ENCODE measurements around the gene GPC5.

GPC5 gene

GRCh38 chr13:92029641-92030040 lies 631.2 kb downstream of the GPC5 start:
- no peak for DNase-seq
- H3K27ac Mint-ChIP-seq = no peak overlapping the region
- H3K27me3 Mint-ChIP-seq = no peaks in the 10 kb centered on the region
- CTCF ChIA-PET = no interaction called here
- no peaks in the 10 kb centered on the region for H3K4me1 Mint-ChIP-seq
- H3K36me3 Mint-ChIP-seq = no peaks in the 10 kb centered on the region
- no peak overlapping the region for H3K4me3 Mint-ChIP-seq
- no peaks in the 10 kb centered on the region for H3K9me3 Mint-ChIP-seq

- DNase-seq = no peak
- no peak overlapping the region for H3K4me3 Mint-ChIP-seq
- CTCF ChIA-PET = no interaction called here
- no peaks in the 10 kb centered on the region for H3K36me3 Mint-ChIP-seq
- no peaks in the 10 kb centered on the region for H3K4me1 Mint-ChIP-seq
- H3K27me3 Mint-ChIP-seq = no peaks in the 10 kb centered on the region
- no peak overlapping the region for H3K27ac Mint-ChIP-seq
- no peaks in the 10 kb centered on the region for H3K9me3 Mint-ChIP-seq
These were observed 640.5 kb downstream of the GPC5 start for GRCh38 chr13:92038905-92039304.

- Mint-ChIP-seq H3K36me3 (no peaks in the 10 kb centered on the region), H3K27me3 (no peaks in the 10 kb centered on the region), H3K27ac (no peak overlapping the region), H3K9me3 (no peaks in the 10 kb centered on the region), H3K4me3 (no peak overlapping the region), H3K4me1 (no peaks in the 10 kb centered on the region)
- CTCF ChIA-PET = no interaction called here
- no peak for DNase-seq
These were observed 644.1 kb downstream of the GPC5 start for GRCh38 chr13:92042522-92042921.

- no peaks in the 10 kb centered on the region for H3K4me1 Mint-ChIP-seq
- no peak for DNase-seq
- no peaks in the 10 kb centered on the region for H3K27me3 Mint-ChIP-seq
- H3K36me3 Mint-ChIP-seq = no peaks in the 10 kb centered on the region
- no peaks in the 10 kb centered on the region for H3K9me3 Mint-ChIP-seq
- CTCF ChIA-PET = no interaction called here
- no peak overlapping the region for H3K27ac Mint-ChIP-seq
- H3K4me3 Mint-ChIP-seq = no peak overlapping the region
These were observed 645.9 kb downstream of the GPC5 start for GRCh38 chr13:92044351-92044750.

- no peak for DNase-seq
- CTCF ChIA-PET = no interaction called here
- no peaks in the 10 kb centered on the region for H3K4me1 Mint-ChIP-seq
- H3K27me3 Mint-ChIP-seq = no peaks in the 10 kb centered on the region
- H3K4me3 Mint-ChIP-seq = no peak overlapping the region
- H3K36me3 Mint-ChIP-seq = no peaks in the 10 kb centered on the region
- peaks cover 9% of the 10 kb centered on the region for H3K9me3 Mint-ChIP-seq
- H3K27ac Mint-ChIP-seq = no peak overlapping the region
These were observed 656.0 kb downstream of the GPC5 start for GRCh38 chr13:92054389-92054788.

GRCh38 chr13:92074658-92075057 lies 676.2 kb downstream of the GPC5 start:
- CTCF ChIA-PET = no interaction called here
- DNase-seq = no peak
- H3K36me3 Mint-ChIP-seq = no peaks in the 10 kb centered on the region

GRCh38 chr13:92097337-92097903 lies 699.0 kb downstream of the GPC5 start:
- H3K27ac Mint-ChIP-seq = no peak overlapping the region
- no peaks in the 10 kb centered on the region for H3K36me3 Mint-ChIP-seq
- CTCF ChIA-PET = no interaction called here
- DNase-seq = no peak
- no peaks in the 10 kb centered on the region for H3K4me1 Mint-ChIP-seq
- peaks cover 2% of the 10 kb centered on the region for H3K9me3 Mint-ChIP-seq
- H3K27me3 Mint-ChIP-seq = no peaks in the 10 kb centered on the region
- H3K4me3 Mint-ChIP-seq = no peak overlapping the region

More at GRCh38 chr13:92074658-92075057, 676.2 kb downstream of the GPC5 start:
- no peaks in the 10 kb centered on the region for H3K27me3 Mint-ChIP-seq
- H3K9me3 Mint-ChIP-seq = peaks cover 1% of the 10 kb centered on the region
- no peaks in the 10 kb centered on the region for H3K4me1 Mint-ChIP-seq
- no peak overlapping the region for H3K27ac Mint-ChIP-seq
- no peak overlapping the region for H3K4me3 Mint-ChIP-seq

- CTCF ChIA-PET = no interaction called here
- Mint-ChIP-seq H3K27ac (no peak overlapping the region), H3K9me3 (peaks cover 2% of the 10 kb centered on the region), H3K4me1 (no peaks in the 10 kb centered on the region), H3K4me3 (no peak overlapping the region), H3K36me3 (no peaks in the 10 kb centered on the region), H3K27me3 (no peaks in the 10 kb centered on the region)
- no peak for DNase-seq
These were observed 703.4 kb downstream of the GPC5 start for GRCh38 chr13:92101801-92102200.

GRCh38 chr13:92103689-92104153 lies 705.3 kb downstream of the GPC5 start:
- Mint-ChIP-seq H3K36me3 (no peaks in the 10 kb centered on the region), H3K4me1 (no peaks in the 10 kb centered on the region), H3K4me3 (no peak overlapping the region), H3K27ac (no peak overlapping the region), H3K27me3 (no peaks in the 10 kb centered on the region), H3K9me3 (peaks cover 2% of the 10 kb centered on the region)
- no peak for DNase-seq
- CTCF ChIA-PET = no interaction called here

- H3K27ac Mint-ChIP-seq = no peak overlapping the region
- CTCF ChIA-PET = no interaction called here
- H3K4me3 Mint-ChIP-seq = no peak overlapping the region
- no peak for DNase-seq
- no peaks in the 10 kb centered on the region for H3K36me3 Mint-ChIP-seq
- H3K4me1 Mint-ChIP-seq = no peaks in the 10 kb centered on the region
- peaks cover 3% of the 10 kb centered on the region for H3K9me3 Mint-ChIP-seq
- H3K27me3 Mint-ChIP-seq = no peaks in the 10 kb centered on the region
These were observed 723.9 kb downstream of the GPC5 start for GRCh38 chr13:92122186-92122853.

- no peak for DNase-seq
- Mint-ChIP-seq H3K27me3 (no peaks in the 10 kb centered on the region), H3K27ac (no peak overlapping the region), H3K9me3 (peaks cover 3% of the 10 kb centered on the region), H3K4me3 (no peak overlapping the region), H3K4me1 (no peaks in the 10 kb centered on the region), H3K36me3 (no peaks in the 10 kb centered on the region)
- CTCF ChIA-PET = no interaction called here
These were observed 728.0 kb downstream of the GPC5 start for GRCh38 chr13:92126399-92126798.

GRCh38 chr13:92135509-92135908 lies 737.1 kb downstream of the GPC5 start:
- Mint-ChIP-seq H3K27me3 (no peaks in the 10 kb centered on the region), H3K36me3 (no peaks in the 10 kb centered on the region), H3K27ac (no peak overlapping the region), H3K4me1 (no peaks in the 10 kb centered on the region), H3K9me3 (peaks cover 2% of the 10 kb centered on the region), H3K4me3 (no peak overlapping the region)
- CTCF ChIA-PET = no interaction called here
- no peak for DNase-seq

- no peak for DNase-seq
- H3K36me3 Mint-ChIP-seq = no peaks in the 10 kb centered on the region
- H3K27me3 Mint-ChIP-seq = no peaks in the 10 kb centered on the region
- H3K9me3 Mint-ChIP-seq = peaks cover 2% of the 10 kb centered on the region
- CTCF ChIA-PET = no interaction called here
- H3K27ac Mint-ChIP-seq = no peak overlapping the region
- no peak overlapping the region for H3K4me3 Mint-ChIP-seq
- no peaks in the 10 kb centered on the region for H3K4me1 Mint-ChIP-seq
These were observed 738.2 kb downstream of the GPC5 start for GRCh38 chr13:92136449-92137155.

GRCh38 chr13:92137520-92137919 lies 739.1 kb downstream of the GPC5 start:
- CTCF ChIA-PET = no interaction called here
- Mint-ChIP-seq H3K4me3 (no peak overlapping the region), H3K27ac (no peak overlapping the region), H3K9me3 (peaks cover 2% of the 10 kb centered on the region), H3K4me1 (no peaks in the 10 kb centered on the region), H3K27me3 (no peaks in the 10 kb centered on the region), H3K36me3 (no peaks in the 10 kb centered on the region)
- no peak for DNase-seq

- H3K27me3 Mint-ChIP-seq = no peaks in the 10 kb centered on the region
- no peaks in the 10 kb centered on the region for H3K4me1 Mint-ChIP-seq
- CTCF ChIA-PET = no interaction called here
- H3K9me3 Mint-ChIP-seq = no peaks in the 10 kb centered on the region
- H3K4me3 Mint-ChIP-seq = no peak overlapping the region
- no peak overlapping the region for H3K27ac Mint-ChIP-seq
- no peaks in the 10 kb centered on the region for H3K36me3 Mint-ChIP-seq
- no peak for DNase-seq
These were observed 745.3 kb downstream of the GPC5 start for GRCh38 chr13:92143766-92144165.
